HUES64 (cell line): ENCODE measurements around the gene ZNF280D.

Experiments used
- H3K27ac ChIP-seq: 2 replicates; pipeline ENCODE4 v1.7.0; 2013; ENCODE audit warnings: low read depth, low read length, inconsistent platforms
- H3K27me3 ChIP-seq: 2 replicates; pipeline ENCODE4 v1.6.1; 2013; ENCODE audit warnings: mild to moderate bottlenecking, low read length; ENCODE audit not compliant: insufficient read depth
- H3K36me3 ChIP-seq: 2 replicates; pipeline ENCODE4 v1.6.1; 2013; ENCODE audit warnings: mild to moderate bottlenecking, low read length; ENCODE audit not compliant: insufficient read depth
- H3K4me1 ChIP-seq: 2 replicates; pipeline ENCODE4 v1.6.1; 2013; ENCODE audit warnings: mild to moderate bottlenecking, low read length, moderate library complexity; ENCODE audit not compliant: insufficient read depth
- H3K4me3 ChIP-seq: 2 replicates; pipeline ENCODE4 v1.5.1; 2013; ENCODE audit warnings: mild to moderate bottlenecking, low read length, moderate library complexity
- H3K9ac ChIP-seq: 2 replicates; pipeline ENCODE4 v1.6.1; 2013; ENCODE audit warnings: mild to moderate bottlenecking, low read depth, low read length
- H3K9me3 ChIP-seq: 2 replicates; pipeline ENCODE4 v1.6.1; 2013; ENCODE audit warnings: low read depth, low read length; ENCODE audit not compliant: insufficient read depth
- WGBS: fragments of 150-250, 120-280 bp; methylation state at CpG from one replicate; pipeline ENCODE4 v1.1.7; 2013; ENCODE audit warnings: missing lambda C conversion rate; 5-methylcytosine and 5-hydroxymethylcytosine counted together

Gene ZNF280D

GRCh38 chr15:56744701-56745683, 11.7 kb upstream of the ZNF280D start:
- H3K4me1 ChIP-seq: peaks cover under 1% of the 10 kb centered on the region; the same call in 1 of the 2 replicates
- no peaks in the 10 kb centered on the region for H3K27me3 ChIP-seq
- no peak overlapping the region for H3K27ac ChIP-seq
- 88% methylated on average over 4 of the region's 5 CpGs for WGBS
- H3K9ac ChIP-seq: no peak overlapping the region
- H3K36me3 ChIP-seq: no peaks in the 10 kb centered on the region
- no peaks in the 10 kb centered on the region for H3K9me3 ChIP-seq
- no peak overlapping the region for H3K4me3 ChIP-seq

GRCh38 chr15:56741541-56741940, 8.2 kb upstream of the ZNF280D start:
- Histone ChIP-seq H3K4me1 (peaks cover 24% of the 10 kb centered on the region), H3K36me3 (no peaks in the 10 kb centered on the region), H3K27me3 (no peaks in the 10 kb centered on the region), H3K4me3 (no peak overlapping the region), H3K27ac (no peak overlapping the region), H3K9ac (no peak overlapping the region), H3K9me3 (no peaks in the 10 kb centered on the region)
- WGBS: 87% methylated on average over 1 of the region's 2 CpGs

DNA sequence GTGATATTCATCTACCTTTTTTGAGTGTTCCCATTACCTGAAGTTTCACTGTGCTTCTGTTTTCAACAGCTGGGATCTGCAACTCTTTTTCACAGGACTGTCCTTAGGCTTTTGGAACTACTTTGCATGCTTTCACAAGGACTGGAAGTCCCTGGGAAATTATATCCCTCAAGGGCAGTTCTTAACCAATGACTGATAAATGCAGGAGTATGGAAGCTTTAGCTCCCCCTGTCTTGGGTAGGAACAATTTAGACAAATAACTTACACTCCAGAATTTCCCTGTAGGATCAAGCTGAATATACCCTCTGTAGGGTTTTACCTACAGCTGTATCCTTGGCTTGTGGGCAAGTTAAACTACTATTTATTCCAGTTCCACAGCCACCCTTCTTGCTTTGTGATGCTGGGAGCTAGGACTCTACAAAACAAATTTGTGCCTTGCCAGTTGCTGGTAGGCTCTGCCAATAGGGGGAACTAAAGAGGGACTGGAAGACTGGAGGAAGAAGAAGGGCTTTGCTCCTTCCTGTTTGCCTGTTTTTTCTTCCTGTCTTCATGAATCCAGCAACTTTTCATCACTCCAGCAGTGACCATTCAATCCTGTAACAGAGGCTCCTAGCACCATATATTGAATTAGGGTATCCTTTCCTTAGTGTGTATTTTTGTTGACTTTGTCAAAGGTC, 6.8 kb upstream of the ZNF280D start:
- no peak overlapping the region for H3K4me3 ChIP-seq
- peaks cover 3% of the 10 kb centered on the region; the same call in 1 of the 2 replicates for H3K9me3 ChIP-seq
- H3K9ac ChIP-seq: no peak overlapping the region
- H3K36me3 ChIP-seq: no peaks in the 10 kb centered on the region
- H3K27me3 ChIP-seq: no peaks in the 10 kb centered on the region
- H3K27ac ChIP-seq: no peak overlapping the region
- peaks cover 25% of the 10 kb centered on the region for H3K4me1 ChIP-seq

- Histone ChIP-seq H3K27me3 (no peaks in the 10 kb centered on the region), H3K27ac (peak overlapping the region; percentile 55; the same call in 1 of the 2 replicates), H3K9me3 (peaks cover 10% of the 10 kb centered on the region; the same call in 1 of the 2 replicates), H3K9ac (no peak overlapping the region), H3K4me1 (peaks cover 25% of the 10 kb centered on the region), H3K36me3 (no peaks in the 10 kb centered on the region), H3K4me3 (no peak overlapping the region)
- WGBS: 79% methylated on average over 1 of the region's 4 CpGs
These were observed 6.2 kb upstream of the ZNF280D start for GRCh38 chr15:56739474-56739873.

DNA sequence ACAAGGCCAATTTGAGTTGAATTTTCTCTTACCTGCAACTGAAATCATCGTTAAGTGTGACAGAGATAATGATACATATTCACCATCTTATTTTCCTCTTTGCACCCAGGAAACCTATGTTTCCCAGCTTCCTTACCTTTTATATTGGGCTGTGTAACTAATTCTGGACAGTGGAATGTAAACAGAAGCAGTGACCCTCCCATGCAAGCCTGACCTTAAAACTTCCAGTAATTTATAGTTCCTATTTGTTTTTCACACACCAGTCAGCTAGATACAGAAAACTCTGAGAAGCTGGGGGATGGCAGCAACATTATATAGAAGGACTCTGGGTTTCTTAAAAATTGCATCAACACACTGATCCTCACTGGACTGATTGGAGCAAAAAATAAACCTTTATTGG, 4.5 kb upstream of the ZNF280D start:
- Histone ChIP-seq H3K27me3 (no peaks in the 10 kb centered on the region), H3K9me3 (peaks cover 17% of the 10 kb centered on the region), H3K36me3 (no peaks in the 10 kb centered on the region), H3K4me3 (no peak overlapping the region), H3K4me1 (peaks cover 25% of the 10 kb centered on the region), H3K27ac (no peak overlapping the region), H3K9ac (no peak overlapping the region)
- WGBS: 100% methylated on average over 1 of the region's 1 CpG

DNA sequence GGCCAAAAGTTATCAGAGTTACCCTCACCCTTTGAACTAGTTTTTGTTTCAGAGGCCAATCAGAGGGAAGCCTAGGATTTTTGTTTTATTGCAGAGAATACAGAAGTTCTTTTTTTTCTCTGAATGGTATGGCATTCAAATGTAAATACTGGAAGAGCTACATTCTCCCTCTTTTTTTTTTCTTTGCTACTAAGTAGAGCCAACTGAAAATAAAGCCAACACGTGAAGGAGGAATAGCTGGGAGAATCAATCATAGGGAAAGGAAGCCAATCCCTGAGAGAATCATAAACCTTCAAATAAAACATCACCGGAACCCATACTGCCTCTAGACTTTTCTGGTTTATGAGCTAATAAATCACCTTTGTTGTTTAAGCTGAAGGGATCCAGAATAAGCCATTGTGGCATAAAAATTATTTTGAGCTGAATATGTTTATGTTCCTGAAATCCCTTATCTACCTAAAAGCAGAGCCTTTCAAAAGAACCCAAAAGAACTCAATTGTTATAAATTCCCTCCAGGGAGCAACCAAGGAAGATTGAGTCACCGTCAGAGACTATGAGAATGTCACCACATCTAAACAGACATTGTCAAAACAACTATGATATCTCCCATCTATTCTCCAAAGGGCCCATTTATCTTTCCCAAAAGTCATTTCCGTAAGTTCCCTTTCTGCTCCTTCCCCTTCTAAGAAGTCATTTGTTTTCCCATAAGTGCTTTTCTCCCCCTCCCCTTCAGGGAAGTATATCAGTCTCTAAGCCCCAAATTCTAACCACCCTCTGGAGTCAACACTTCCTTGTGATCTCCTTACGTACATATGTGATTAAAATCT, 3.8 kb upstream of the ZNF280D start:
- Histone ChIP-seq H3K27me3 (no peaks in the 10 kb centered on the region), H3K9me3 (peaks cover 17% of the 10 kb centered on the region), H3K36me3 (no peaks in the 10 kb centered on the region), H3K9ac (no peak overlapping the region), H3K4me1 (peaks cover 29% of the 10 kb centered on the region), H3K27ac (no peak overlapping the region), H3K4me3 (no peak overlapping the region)
- 85% methylated on average over 4 of the region's 5 CpGs for WGBS

- no peaks in the 10 kb centered on the region for H3K27me3 ChIP-seq
- H3K9ac ChIP-seq: no peak overlapping the region
- H3K4me1 ChIP-seq: peaks cover 31% of the 10 kb centered on the region
- H3K36me3 ChIP-seq: no peaks in the 10 kb centered on the region
- peaks cover 17% of the 10 kb centered on the region for H3K9me3 ChIP-seq
- WGBS: 93% methylated on average over 6 of the region's 6 CpGs
- H3K27ac ChIP-seq: no peak overlapping the region
- no peak overlapping the region for H3K4me3 ChIP-seq
These were observed 3.0 kb upstream of the ZNF280D start for GRCh38 chr15:56736308-56736707.

- H3K27ac ChIP-seq: no peak overlapping the region
- WGBS: 98% methylated on average over 2 of the region's 3 CpGs
- no peaks in the 10 kb centered on the region for H3K27me3 ChIP-seq
- H3K4me1 ChIP-seq: peaks cover 31% of the 10 kb centered on the region
- no peak overlapping the region for H3K4me3 ChIP-seq
- H3K36me3 ChIP-seq: no peaks in the 10 kb centered on the region
- H3K9ac ChIP-seq: no peak overlapping the region
- peaks cover 17% of the 10 kb centered on the region for H3K9me3 ChIP-seq
These were observed 2.3 kb upstream of the ZNF280D start for GRCh38 chr15:56735589-56735988.

- H3K9ac ChIP-seq: no peak overlapping the region
- no peaks in the 10 kb centered on the region for H3K27me3 ChIP-seq
- H3K27ac ChIP-seq: no peak overlapping the region
- peaks cover 17% of the 10 kb centered on the region for H3K9me3 ChIP-seq
- H3K4me3 ChIP-seq: peak overlapping the region; percentile 69; the same call in 1 of the 2 replicates
- H3K36me3 ChIP-seq: no peaks in the 10 kb centered on the region
- H3K4me1 ChIP-seq: peaks cover 22% of the 10 kb centered on the region
- WGBS: 95% methylated on average over 9 of the region's 9 CpGs
These were observed 815 bp upstream of the ZNF280D start for GRCh38 chr15:56734013-56734635.

DNA sequence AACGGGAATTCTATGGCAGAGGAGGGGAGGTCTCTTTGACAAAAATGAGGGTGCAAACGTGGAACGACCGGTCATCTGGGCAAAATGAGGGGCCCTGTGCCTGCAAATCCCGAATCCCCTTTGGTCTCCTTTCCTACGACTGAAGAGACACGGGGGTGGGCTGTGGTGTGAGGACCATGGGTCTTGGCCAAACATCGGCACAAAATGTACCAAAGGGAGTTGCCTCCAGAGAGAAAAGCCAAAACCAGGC, 498 bp downstream of the ZNF280D start:
- Histone ChIP-seq H3K9ac (peak overlapping the region; percentile 92), H3K27ac (peak overlapping the region; percentile 77; the same call in 1 of the 2 replicates), H3K9me3 (peaks cover 17% of the 10 kb centered on the region), H3K4me1 (peaks cover 20% of the 10 kb centered on the region), H3K4me3 (peak overlapping the region; percentile 69), H3K27me3 (no peaks in the 10 kb centered on the region), H3K36me3 (no peaks in the 10 kb centered on the region)
- 94% methylated on average over 8 of the region's 8 CpGs for WGBS
